Ovary (tissue), 9 donors: Measurements from ENCODE around the gene COL7A1. TPM values are rescaled to one million over a fixed set of nuclear protein-coding genes. Genes with fewer than 3 reads are reported as not detected.
A peak's percentile ranks its signal among the peaks of the same experiment; 100 is the strongest.

ENCODE experiments used
- DNase-seq, 5 donors: peaks; one replicate each; pipeline ENCODE4 v3.0.0-alpha.2; 2019 to 2020
- H3K27ac ChIP-seq, 2 donors: fragments of 200-600 bp; one replicate each; pipeline versions ENCODE4 v1.5.1 to v1.8.0; 2019 to 2022
- H3K27me3 ChIP-seq: fragments of 200-600 bp; one replicate; pipeline ENCODE4 v1.8.0; 2022
- H3K36me3 ChIP-seq: fragments of 200-600 bp; sonication (generic); one replicate; pipeline ENCODE4 v1.5.1; 2019
- H3K4me1 ChIP-seq: one replicate; pipeline ENCODE4 v1.8.1; 2013; ENCODE audit warnings: mild to moderate bottlenecking, moderate library complexity; ENCODE audit not compliant: insufficient read depth
- H3K4me3 ChIP-seq: fragments of 200-600 bp; sonication (generic); one replicate; pipeline ENCODE4 v1.5.1; 2017
- H3K9me3 ChIP-seq, 2 donors: fragments of 200-600 bp in 1 of 2; sonication (generic) in 1 of 2; one replicate each; pipeline versions ENCODE4 v1.5.1 to v1.8.1; 2013 to 2019; ENCODE audit warnings: mild to moderate bottlenecking in 1 of 2, moderate library complexity in 1 of 2
- CTCF ChIP-seq, 3 donors: fragments of 450-650 bp in 2 of 3; fragments of 200-600 bp in 1 of 3; IDR thresholded peaks; one replicate each; pipeline versions ENCODE4 v1.5.1 to v1.8.0; 2016 to 2022; ENCODE audit warnings: antibody characterized with exemption in 3 of 3, mild to moderate bottlenecking in 1 of 3
- EP300 ChIP-seq: sonication (generic); formaldehyde crosslinking; IDR thresholded peaks from one replicate; pipeline ENCODE4 v1.6.1; 2017; ENCODE audit warnings: antibody characterized with exemption
- POLR2A ChIP-seq: fragments of 450-650 bp; IDR thresholded peaks from one replicate; pipeline ENCODE4 v1.6.1; 2017; ENCODE audit warnings: antibody characterized with exemption, mild to moderate bottlenecking, moderate library complexity
- WGBS, 3 donors: extraction: QIAGEN DNeasy Blood & Tissue Kit in 1 of 3; methylation state at CpG; one replicate each; pipeline versions ENCODE4 v1.1.5 to v1.1.7; 2013 to 2017; 5-methylcytosine and 5-hydroxymethylcytosine counted together
- intact Hi-C, 4 donors: fragments of 100-400 bp; cut with DNase I; formaldehyde crosslinking; loops; one replicate each; pipeline versions ENCODE4 v1.11.0 to v1.15.1; 2022 to 2023
- polyA plus RNA-seq, 2 donors: library from polyadenylated mRNA; stranded (reverse); fragments of 200-250 nt in 1 of 2; fragments of 350-450 nt in 1 of 2; fragmentation: Illumina TruSeq in 1 of 2; extraction: RNeasy Lipid Tissue Mini Kit (QIAGEN cat#74804) in 1 of 2; gene quantifications; one replicate each; pipeline ENCODE4 v1.2.3, GENCODE V29; 2013 to 2014
- total RNA-seq, 7 donors: library from RNA; depleted of rRNA in 2 of 7; stranded (reverse); fragments of >200 nt in 2 of 7; fragmentation: NEBNext Ultra II Directional in 3 of 7; extraction: Animal tissue kit (Norgen Biotek cat#: 25700) in 3 of 7; gene quantifications; one replicate each; pipeline versions ENCODE4 v1.1.0 to v1.2.4, GENCODE V29; 2016 to 2023
- donor health status: DM: no; HTN: no; CAD: no; lungs with moderate emphysema.
- donor health status: DM: no; HTN: no; CAD: no.
- donor health status: Bipolar disorder and iron deficiency.
- donor health status: DM: yes; HTN: yes; CAD: no.
- donor health status: DM: no; HTN: no; CAD: no.
- donor health status: DM: yes; HTN: yes; CAD: no.

COL7A1 gene
- total and polyA plus RNA-seq, 9 donors: 1.1 to 18.4 (median 8.3) TPM

GRCh38 chr3:48595526-48596121 is 495 bp upstream of the COL7A1 start:
- DNase-seq: peak; percentile 69 to 77 (median 76)
- 24 to 30% (median 27%) methylated on average over 10 of the region's 10 CpGs for WGBS, 3 donors
- Histone ChIP-seq H3K36me3 (no peaks in the 10 kb centered on the region), H3K4me3 (peak overlapping the region; percentile 37), H3K27me3 (no peaks in the 10 kb centered on the region), H3K27ac (peak overlapping the region in 1 of 2 donors; percentile 13), H3K9me3 (no peaks in the 10 kb centered on the region), H3K4me1 (peaks cover 30% of the 10 kb centered on the region)
- TF ChIP-seq EP300 (no peak), CTCF (IDR thresholded peaks at IDR 0.05) (no peak), POLR2A (no peak)
- intact Hi-C loops: no loop called here

DNA sequence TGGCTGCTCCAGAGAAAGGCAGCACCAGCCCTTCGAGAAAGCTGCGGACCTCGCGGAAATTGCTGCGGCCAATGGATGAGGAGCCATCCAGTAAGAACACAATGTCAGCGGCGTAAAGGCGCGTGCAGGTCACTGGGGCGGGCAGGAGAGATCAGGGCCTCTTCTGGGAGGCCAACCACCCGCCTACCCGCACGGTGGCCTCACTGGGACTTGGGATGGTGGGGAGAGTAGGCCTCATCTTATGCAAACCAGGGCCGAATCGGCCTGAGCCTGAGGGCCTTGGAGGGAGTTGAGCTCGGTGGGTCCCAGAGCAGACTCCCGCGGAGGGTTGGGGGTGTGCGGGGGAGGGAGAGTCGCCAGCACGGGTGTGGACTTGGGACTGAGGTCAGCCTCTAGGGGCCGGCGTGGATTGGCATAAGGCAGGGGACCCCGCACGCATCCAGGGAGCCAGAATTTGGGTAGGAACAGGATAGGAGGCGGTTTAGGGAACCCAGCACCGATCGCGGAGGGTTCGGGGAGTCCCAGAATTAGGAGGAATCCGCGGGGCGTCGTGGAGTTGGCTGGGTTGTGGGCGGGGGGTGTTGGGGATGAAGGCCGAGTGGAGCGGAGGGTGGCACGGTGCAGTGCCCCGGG is 596 bp downstream of the COL7A1 start:
- no peaks in the 10 kb centered on the region for H3K27me3 ChIP-seq
- WGBS, 3 donors: 24 to 36% (median 34%) methylated on average over 36 to 39 of the region's 39 CpGs
- peaks cover 26% of the 10 kb centered on the region for H3K4me1 ChIP-seq
- intact Hi-C loops: no loop called here
- peak in 1 of 5 donors; percentile 45 for DNase-seq
- H3K36me3 ChIP-seq: no peaks in the 10 kb centered on the region
- no peak for TF ChIP-seq CTCF (IDR thresholded peaks at IDR 0.05)
- TF ChIP-seq POLR2A: no peak
- no peak for TF ChIP-seq EP300
- no peak overlapping the region for H3K27ac ChIP-seq
- peak overlapping the region; percentile 37 for H3K4me3 ChIP-seq
- H3K9me3 ChIP-seq: no peaks in the 10 kb centered on the region

- no peak for TF ChIP-seq POLR2A
- TF ChIP-seq CTCF (IDR thresholded peaks at IDR 0.05): no peak
- TF ChIP-seq EP300: no peak
- H3K27me3 ChIP-seq: no peaks in the 10 kb centered on the region
- WGBS, 3 donors: 90 to 98% (median 94%) methylated on average over 8 to 9 of the region's 9 CpGs
- H3K36me3 ChIP-seq: no peaks in the 10 kb centered on the region
- peaks cover 17% of the 10 kb centered on the region for H3K4me1 ChIP-seq
- no peak for DNase-seq
- intact Hi-C loops: no loop called here
- H3K9me3 ChIP-seq: no peaks in the 10 kb centered on the region
- H3K4me3 ChIP-seq: no peak overlapping the region
- H3K27ac ChIP-seq: no peak overlapping the region
Measured at GRCh38 chr3:48593337-48593736, 1.8 kb downstream of the COL7A1 start.

DNA sequence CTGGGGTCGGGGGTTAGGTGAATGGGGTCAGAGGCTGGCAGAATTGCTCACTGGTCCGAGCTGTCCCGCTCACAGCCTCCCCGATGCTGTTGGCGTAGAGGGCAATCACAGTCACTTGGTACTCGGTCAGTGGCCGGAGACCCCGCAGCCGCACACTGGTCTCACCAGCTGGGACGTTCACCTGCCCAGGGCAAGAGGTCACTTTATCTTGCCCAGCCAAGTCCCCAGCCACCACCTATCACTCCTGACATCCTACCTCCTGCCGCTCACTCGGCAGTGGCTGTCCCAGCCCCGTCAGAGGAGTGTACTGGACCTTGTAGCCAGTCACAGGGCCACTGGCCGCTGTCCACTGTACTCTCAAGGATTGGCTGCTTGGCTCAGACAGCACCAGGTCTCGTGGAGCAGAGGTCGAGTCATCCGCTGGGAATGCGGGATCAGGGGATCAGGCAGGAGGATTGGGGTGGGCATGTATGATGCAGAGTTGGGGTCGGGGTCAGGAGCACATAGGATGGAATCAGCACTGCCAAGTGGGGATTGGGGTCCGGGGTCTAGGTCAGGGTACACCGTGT is 2.5 kb downstream of the COL7A1 start:
- intact Hi-C loops: no loop called here
- TF ChIP-seq POLR2A: no peak
- TF ChIP-seq CTCF (IDR thresholded peaks at IDR 0.05): no peak
- TF ChIP-seq EP300: no peak
- WGBS, 3 donors: 92 to 95% (median 94%) methylated on average over 19 to 21 of the region's 21 CpGs
- H3K27ac ChIP-seq: no peak overlapping the region
- no peaks in the 10 kb centered on the region for H3K27me3 ChIP-seq
- no peaks in the 10 kb centered on the region for H3K9me3 ChIP-seq
- no peak for DNase-seq
- no peaks in the 10 kb centered on the region for H3K36me3 ChIP-seq
- H3K4me3 ChIP-seq: no peak overlapping the region
- peaks cover 12% of the 10 kb centered on the region for H3K4me1 ChIP-seq
